WTC11 (cell line): ENCODE results near the gene VPS8. TPM values are rescaled to one million over a fixed set of nuclear protein-coding genes. Genes with fewer than 3 reads are reported as not detected.

Experiments used
- ATAC-seq: fragments of 200-7000 bp; cut with Tn5 transposase; 2 replicates; pipeline ENCODE4 v1.10.0; 2021; ENCODE audit warnings: mild to moderate bottlenecking, moderate library complexity
- CTCF ChIA-PET: fragments of 300-600 bp; sonication (Branson Sonifier 250); formaldehyde crosslinking; loops from one replicate; lab custom pipeline; 2021; ENCODE audit warnings: antibody characterized with exemption; lab: Charles Lee
- POLR2A ChIA-PET: fragments of 350-600 bp; sonication (Branson Sonifier 250); formaldehyde crosslinking; loops from one replicate; lab custom pipeline; 2021; ENCODE audit warnings: antibody characterized with exemption; lab: Charles Lee
- DNase-seq: peaks from one replicate; pipeline ENCODE4 v3.0.0; 2021; ENCODE audit warnings: low spot score
- H3K27ac Mint-ChIP-seq: 2 replicates; pipeline ENCODE4 v1.8.0; 2021; ENCODE audit warnings: mixed read lengths
- H3K27me3 Mint-ChIP-seq: 2 replicates; pipeline ENCODE4 v1.8.0; 2021; ENCODE audit warnings: low read depth, mild to moderate bottlenecking, moderate library complexity, mixed read lengths
- H3K36me3 Mint-ChIP-seq: 2 replicates; pipeline ENCODE4 v1.8.0; 2021; ENCODE audit warnings: mixed read lengths
- H3K4me1 Mint-ChIP-seq: 2 replicates; pipeline ENCODE4 v1.8.0; 2022; ENCODE audit warnings: mixed read lengths
- H3K4me3 Mint-ChIP-seq: 2 replicates; pipeline ENCODE4 v1.8.0; 2021; ENCODE audit warnings: mild to moderate bottlenecking, moderate library complexity, mixed read lengths
- H3K9me3 Mint-ChIP-seq: 2 replicates; pipeline ENCODE4 v1.8.0; 2021; ENCODE audit warnings: mixed read lengths
- FOXP1 ChIP-seq: sonication (generic); formaldehyde crosslinking; IDR thresholded peaks from 2 replicates; pipeline ENCODE4 v1.8.0; 2022; ENCODE audit warnings: missing genetic modification reagents, mild to moderate bottlenecking, moderate library complexity, borderline replicate concordance
- GABPB1 ChIP-seq: sonication (generic); formaldehyde crosslinking; IDR thresholded peaks from 2 replicates; pipeline ENCODE4 v1.8.1; 2023; ENCODE audit warnings: mild to moderate bottlenecking, missing genetic modification reagents
- JAZF1 ChIP-seq: fragments of 250-450 bp; sonication (Bioruptor Pico); IDR thresholded peaks from 2 replicates; pipeline ENCODE4 v1.9.0; 2021; ENCODE audit warnings: moderate library complexity, mild to moderate bottlenecking, inconsistent platforms
- KAT7 ChIP-seq: sonication (generic); formaldehyde crosslinking; IDR thresholded peaks from 2 replicates; pipeline ENCODE4 v1.8.1; 2023; ENCODE audit warnings: missing genetic modification reagents, mild to moderate bottlenecking, borderline replicate concordance
- MAX ChIP-seq: sonication (generic); formaldehyde crosslinking; IDR thresholded peaks from 2 replicates; pipeline ENCODE4 v1.8.0; 2022; ENCODE audit warnings: mild to moderate bottlenecking, missing genetic modification reagents
- NFYB ChIP-seq: sonication (generic); formaldehyde crosslinking; conservative IDR thresholded peaks from 2 replicates; pipeline ENCODE4 v1.8.0; 2022; ENCODE audit warnings: low read depth, missing genetic modification reagents
- NR2C2 ChIP-seq: sonication (generic); formaldehyde crosslinking; IDR thresholded peaks from 2 replicates; pipeline ENCODE4 v1.8.0; 2022; ENCODE audit warnings: mild to moderate bottlenecking, missing genetic modification reagents
- OVOL2 ChIP-seq: fragments of 250-450 bp; sonication (Bioruptor Pico); IDR thresholded peaks from 2 replicates; pipeline ENCODE4 v1.9.0; 2021; ENCODE audit warnings: mild to moderate bottlenecking, borderline replicate concordance
- ZNF138 ChIP-seq: sonication (generic); formaldehyde crosslinking; conservative IDR thresholded peaks from 2 replicates; pipeline ENCODE4 v1.8.1; 2022; ENCODE audit warnings: mild to moderate bottlenecking, moderate library complexity, missing genetic modification reagents
- ZNF281 ChIP-seq: sonication (generic); formaldehyde crosslinking; IDR thresholded peaks from 2 replicates; pipeline ENCODE4 v1.8.0; 2023; ENCODE audit warnings: mild to moderate bottlenecking, missing genetic modification reagents
- ZSCAN18 ChIP-seq: fragments of 250-450 bp; sonication (Bioruptor Pico); IDR thresholded peaks from 2 replicates; pipeline ENCODE4 v2.1.2; 2022; ENCODE audit warnings: mild to moderate bottlenecking, moderate library complexity
- total RNA-seq: library from RNA; stranded (reverse); gene quantifications from 3 replicates; pipeline ENCODE4 v1.2.3, GENCODE V29; 2021
- TF ChIP-seq, protein P1 (sequence below): sonication (generic); formaldehyde crosslinking; IDR thresholded peaks from 2 replicates; pipeline ENCODE4 v1.8.1; 2023; ENCODE audit warnings: mild to moderate bottlenecking, missing genetic modification reagents
- TF ChIP-seq, protein P2 (sequence below): fragments of 250-450 bp; sonication (Bioruptor Pico); conservative IDR thresholded peaks from 2 replicates; pipeline ENCODE4 v1.9.0; 2021; ENCODE audit warnings: mild to moderate bottlenecking
- TF ChIP-seq, protein P3 (sequence below): fragments of 250-450 bp; sonication (Bioruptor Pico); IDR thresholded peaks from 2 replicates; pipeline ENCODE4 v1.9.0; 2021; ENCODE audit warnings: moderate library complexity, mild to moderate bottlenecking, inconsistent platforms, borderline replicate concordance
- TF ChIP-seq, protein P4 (sequence below): sonication (generic); formaldehyde crosslinking; IDR thresholded peaks from 2 replicates; pipeline ENCODE4 v1.8.1; 2023; ENCODE audit warnings: mild to moderate bottlenecking, moderate library complexity, missing genetic modification reagents
- TF ChIP-seq, protein P5 (sequence below): sonication (generic); formaldehyde crosslinking; IDR thresholded peaks from 2 replicates; pipeline ENCODE4 v1.8.0; 2022; ENCODE audit warnings: mild to moderate bottlenecking, missing genetic modification reagents

The VPS8 gene
- total RNA-seq, 1 experiment from 2014 or later: 44.9 TPM

GRCh38 chr3:184811663-184811998, 335 bp upstream of the VPS8 start:
- POLR2A ChIA-PET: no interaction called here
- TF ChIP-seq ZSCAN18 (CRISPR knock-in tag) (no peak), MAX (no peak)
- H3K4me1 Mint-ChIP-seq: peaks cover 11% of the 10 kb centered on the region
- peak overlapping the region; percentile 99 for H3K4me3 Mint-ChIP-seq
- CTCF ChIA-PET: interaction anchor here (0.7 to 1.5 kb wide), 9 partner anchors 8 to 262 kb away, joined by 3 to 13 read pairs (median 5); partner anchors contain the start of gene EPHB3
- ATAC-seq: no peak
- H3K9me3 Mint-ChIP-seq: no peaks in the 10 kb centered on the region
- no peaks in the 10 kb centered on the region for H3K36me3 Mint-ChIP-seq
- no peaks in the 10 kb centered on the region for H3K27me3 Mint-ChIP-seq
- no peak for DNase-seq
- H3K27ac Mint-ChIP-seq: peak overlapping the region; percentile 89; the same call in 1 of the 2 replicates

DNA sequence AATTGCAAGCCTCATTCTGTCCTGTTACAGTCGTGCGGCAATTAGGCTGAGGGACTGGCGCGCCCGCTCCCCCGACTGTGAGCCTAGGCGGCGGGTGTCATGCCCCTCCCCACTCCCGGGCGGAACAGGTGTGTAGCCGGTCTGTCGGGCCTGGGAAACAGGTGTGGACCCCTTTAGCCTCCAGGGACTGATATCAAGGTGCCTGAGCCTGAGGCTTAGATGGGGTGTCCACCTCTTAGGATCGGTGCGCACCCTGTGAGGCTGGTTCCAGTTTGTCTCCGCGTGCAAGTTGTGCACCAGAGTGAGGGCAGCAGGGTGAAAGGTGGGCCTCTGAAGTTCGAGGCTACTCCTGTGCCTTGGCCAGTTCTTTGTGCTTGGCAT, 686 bp downstream of the VPS8 start:
- Mint-ChIP-seq H3K4me1 (peaks cover 11% of the 10 kb centered on the region), H3K27ac (no peak overlapping the region)
- CTCF ChIA-PET: interaction anchor here (0.5 to 1.9 kb wide), 15 partner anchors 9 to 263 kb away, joined by 3 to 13 read pairs (median 4); partner anchors contain the start of gene EPHB3
- peak; percentile 38 for ATAC-seq
- TF ChIP-seq, protein P1, sequence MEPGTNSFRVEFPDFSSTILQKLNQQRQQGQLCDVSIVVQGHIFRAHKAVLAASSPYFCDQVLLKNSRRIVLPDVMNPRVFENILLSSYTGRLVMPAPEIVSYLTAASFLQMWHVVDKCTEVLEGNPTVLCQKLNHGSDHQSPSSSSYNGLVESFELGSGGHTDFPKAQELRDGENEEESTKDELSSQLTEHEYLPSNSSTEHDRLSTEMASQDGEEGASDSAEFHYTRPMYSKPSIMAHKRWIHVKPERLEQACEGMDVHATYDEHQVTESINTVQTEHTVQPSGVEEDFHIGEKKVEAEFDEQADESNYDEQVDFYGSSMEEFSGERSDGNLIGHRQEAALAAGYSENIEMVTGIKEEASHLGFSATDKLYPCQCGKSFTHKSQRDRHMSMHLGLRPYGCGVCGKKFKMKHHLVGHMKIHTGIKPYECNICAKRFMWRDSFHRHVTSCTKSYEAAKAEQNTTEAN (CRISPR knock-in tag): no peak
- TF ChIP-seq, protein P2, sequence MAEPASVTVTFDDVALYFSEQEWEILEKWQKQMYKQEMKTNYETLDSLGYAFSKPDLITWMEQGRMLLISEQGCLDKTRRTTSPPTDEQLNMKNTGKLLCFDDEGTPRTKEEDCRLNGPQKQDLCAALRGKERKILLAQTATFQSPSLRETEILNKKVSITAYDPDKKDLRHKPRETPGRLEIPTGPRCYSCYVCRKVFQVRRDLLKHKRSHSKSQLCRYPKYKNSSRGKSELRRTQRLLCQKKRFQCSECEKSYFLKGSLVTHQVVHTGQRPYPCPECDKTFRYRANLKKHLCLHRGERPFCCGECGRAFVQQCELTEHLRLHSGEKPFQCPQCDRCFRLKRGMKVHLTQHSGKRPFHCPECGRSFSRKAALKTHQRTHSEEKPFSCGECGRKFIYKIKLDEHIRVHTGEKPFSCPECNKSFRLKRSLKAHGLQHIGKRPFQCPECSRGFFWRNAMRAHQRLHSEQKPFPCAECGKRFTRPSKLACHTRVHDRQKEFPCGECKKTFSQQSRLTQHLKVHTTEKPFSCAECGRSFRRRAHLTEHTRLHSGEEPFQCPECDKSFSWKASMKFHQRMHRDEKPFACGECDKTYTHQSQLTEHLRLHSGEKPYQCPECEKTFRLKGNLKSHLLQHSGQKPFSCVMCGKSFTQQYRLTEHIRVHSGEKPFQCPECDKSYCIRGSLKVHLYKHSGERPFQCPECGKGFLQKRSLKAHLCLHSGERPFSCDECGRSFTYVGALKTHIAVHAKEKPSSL: no peak
- no peak for TF ChIP-seq OVOL2
- no peak for TF ChIP-seq FOXP1 (CRISPR knock-in tag)
- TF ChIP-seq, protein P3, sequence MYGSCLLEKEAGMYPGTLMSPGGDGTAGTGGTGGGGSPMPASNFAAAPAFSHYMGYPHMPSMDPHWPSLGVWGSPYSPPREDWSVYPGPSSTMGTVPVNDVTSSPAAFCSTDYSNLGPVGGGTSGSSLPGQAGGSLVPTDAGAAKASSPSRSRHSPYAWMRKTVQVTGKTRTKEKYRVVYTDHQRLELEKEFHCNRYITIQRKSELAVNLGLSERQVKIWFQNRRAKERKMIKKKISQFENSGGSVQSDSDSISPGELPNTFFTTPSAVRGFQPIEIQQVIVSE: no peak
- TF ChIP-seq, all 79 proteins: peak for 0
- Mint-ChIP-seq H3K9me3 (no peaks in the 10 kb centered on the region), H3K27me3 (no peaks in the 10 kb centered on the region), H3K36me3 (no peaks in the 10 kb centered on the region), H3K4me3 (peak overlapping the region; percentile 99)
- DNase-seq: peak; percentile 28
- POLR2A ChIA-PET: no interaction called here

DNA sequence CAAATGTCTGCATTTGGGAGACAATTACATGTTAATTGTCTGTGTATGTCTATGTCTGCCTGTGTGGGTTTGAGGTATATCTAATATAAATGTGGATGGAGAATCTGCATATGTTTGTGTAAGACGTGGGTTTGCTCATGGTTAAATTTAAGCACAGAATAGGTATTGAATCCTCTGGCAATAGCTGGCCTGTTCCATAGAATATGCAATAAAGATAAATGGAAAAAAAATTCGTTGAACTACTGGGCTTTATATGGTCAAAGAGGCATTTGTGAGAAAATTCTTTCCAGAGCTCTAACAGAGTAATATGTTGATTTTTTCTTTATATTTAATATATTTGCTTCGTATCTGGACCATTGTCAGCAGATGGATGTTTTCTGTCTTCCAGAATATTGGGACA, 1.4 kb downstream of the VPS8 start:
- DNase-seq (no peak), ATAC-seq (no peak)
- CTCF ChIA-PET: interaction anchor here (0.6 to 1.9 kb wide), 2 partner anchors 61 to 252 kb away, joined by 3 to 7 read pairs; partner anchors contain the start of gene EPHB3
- Mint-ChIP-seq H3K9me3 (no peaks in the 10 kb centered on the region), H3K4me3 (peak overlapping the region; percentile 99), H3K36me3 (no peaks in the 10 kb centered on the region), H3K4me1 (peaks cover 11% of the 10 kb centered on the region), H3K27me3 (no peaks in the 10 kb centered on the region), H3K27ac (no peak overlapping the region)
- POLR2A ChIA-PET: no interaction called here
- TF ChIP-seq ZNF138 (CRISPR knock-in tag): no peak
- TF ChIP-seq ZNF281: no peak
- TF ChIP-seq, protein P4, sequence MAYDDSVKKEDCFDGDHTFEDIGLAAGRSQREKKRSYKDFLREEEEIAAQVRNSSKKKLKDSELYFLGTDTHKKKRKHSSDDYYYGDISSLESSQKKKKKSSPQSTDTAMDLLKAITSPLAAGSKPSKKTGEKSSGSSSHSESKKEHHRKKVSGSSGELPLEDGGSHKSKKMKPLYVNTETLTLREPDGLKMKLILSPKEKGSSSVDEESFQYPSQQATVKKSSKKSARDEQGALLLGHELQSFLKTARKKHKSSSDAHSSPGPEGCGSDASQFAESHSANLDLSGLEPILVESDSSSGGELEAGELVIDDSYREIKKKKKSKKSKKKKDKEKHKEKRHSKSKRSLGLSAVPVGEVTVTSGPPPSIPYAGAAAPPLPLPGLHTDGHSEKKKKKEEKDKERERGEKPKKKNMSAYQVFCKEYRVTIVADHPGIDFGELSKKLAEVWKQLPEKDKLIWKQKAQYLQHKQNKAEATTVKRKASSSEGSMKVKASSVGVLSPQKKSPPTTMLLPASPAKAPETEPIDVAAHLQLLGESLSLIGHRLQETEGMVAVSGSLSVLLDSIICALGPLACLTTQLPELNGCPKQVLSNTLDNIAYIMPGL (CRISPR knock-in tag): no peak
- TF ChIP-seq NR2C2 (CRISPR knock-in tag): no peak
- no peak for TF ChIP-seq JAZF1 (CRISPR knock-in tag)
- TF ChIP-seq, protein P2: no peak
- no peak for TF ChIP-seq KAT7 (CRISPR knock-in tag)
- TF ChIP-seq, protein P5, sequence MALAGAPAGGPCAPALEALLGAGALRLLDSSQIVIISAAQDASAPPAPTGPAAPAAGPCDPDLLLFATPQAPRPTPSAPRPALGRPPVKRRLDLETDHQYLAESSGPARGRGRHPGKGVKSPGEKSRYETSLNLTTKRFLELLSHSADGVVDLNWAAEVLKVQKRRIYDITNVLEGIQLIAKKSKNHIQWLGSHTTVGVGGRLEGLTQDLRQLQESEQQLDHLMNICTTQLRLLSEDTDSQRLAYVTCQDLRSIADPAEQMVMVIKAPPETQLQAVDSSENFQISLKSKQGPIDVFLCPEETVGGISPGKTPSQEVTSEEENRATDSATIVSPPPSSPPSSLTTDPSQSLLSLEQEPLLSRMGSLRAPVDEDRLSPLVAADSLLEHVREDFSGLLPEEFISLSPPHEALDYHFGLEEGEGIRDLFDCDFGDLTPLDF (CRISPR knock-in tag): no peak
- TF ChIP-seq NFYB: no peak
- no peak for TF ChIP-seq GABPB1 (CRISPR knock-in tag)
